HG03469 (cell line): ENCODE results near the gene CAVIN4.

ENCODE experiments used
- ATAC-seq: cut with Tn5 transposase; IDR thresholded peaks from one replicate; pipeline ENCODE4 v1.9.1; 2021; ENCODE audit warnings: mild to moderate bottlenecking, moderate library complexity, moderate number of reproducible peaks; ENCODE audit not compliant: unreplicated experiment

Gene CAVIN4

GRCh38 chr9:100577776-100578448 lies at the start of gene CAVIN4:
TSS of gene CAVIN4 (plus strand) at chr9:100578079. CDS start at chr9:100578144, 65 bp downstream.
- ATAC-seq = no peak

- ATAC-seq = no peak
Observed at GRCh38 chr9:100534401-100534800, 43.5 kb upstream of the CAVIN4 start.

- ATAC-seq = no peak
Observed at GRCh38 chr9:100540327-100540726, 37.6 kb upstream of the CAVIN4 start.

GRCh38 chr9:100549048-100549447 lies 28.8 kb upstream of the CAVIN4 start:
- no peak for ATAC-seq

GRCh38 chr9:100554935-100555401 lies 22.9 kb upstream of the CAVIN4 start:
- no peak for ATAC-seq

- peak; percentile 87 for ATAC-seq
Observed at GRCh38 chr9:100555471-100555870, 22.4 kb upstream of the CAVIN4 start.

GRCh38 chr9:100557053-100557452 lies 20.8 kb upstream of the CAVIN4 start:
- ATAC-seq = no peak

- no peak for ATAC-seq
Observed at GRCh38 chr9:100561256-100561655, 16.6 kb upstream of the CAVIN4 start.

- no peak for ATAC-seq
Observed at GRCh38 chr9:100567856-100568255, 10.0 kb upstream of the CAVIN4 start.

GRCh38 chr9:100573655-100574260 lies 4.1 kb upstream of the CAVIN4 start:
- no peak for ATAC-seq

GRCh38 chr9:100575006-100575405 lies 2.9 kb upstream of the CAVIN4 start:
- ATAC-seq = no peak

GRCh38 chr9:100575765-100576386 lies 2.0 kb upstream of the CAVIN4 start:
- no peak for ATAC-seq

GRCh38 chr9:100578610-100579009 lies 731 bp downstream of the CAVIN4 start:
- no peak for ATAC-seq

- ATAC-seq = no peak
Observed at GRCh38 chr9:100579665-100580064, 1.8 kb downstream of the CAVIN4 start.

- no peak for ATAC-seq
Observed at GRCh38 chr9:100580257-100580656, 2.4 kb downstream of the CAVIN4 start.

GRCh38 chr9:100581081-100581480 lies 3.2 kb downstream of the CAVIN4 start:
- no peak for ATAC-seq

- ATAC-seq = no peak
Observed at GRCh38 chr9:100581661-100582060, 3.8 kb downstream of the CAVIN4 start.

GRCh38 chr9:100583014-100583802 lies 5.3 kb downstream of the CAVIN4 start:
- no peak for ATAC-seq

GRCh38 chr9:100584951-100585350 lies 7.1 kb downstream of the CAVIN4 start:
- ATAC-seq = no peak

GRCh38 chr9:100586093-100586492 lies 8.2 kb downstream of the CAVIN4 start:
- no peak for ATAC-seq

GRCh38 chr9:100587375-100587774 lies 9.5 kb downstream of the CAVIN4 start:
- no peak for ATAC-seq
